Measurements from ENCODE around the gene CACNG4.

The CACNG4 gene

DNA sequence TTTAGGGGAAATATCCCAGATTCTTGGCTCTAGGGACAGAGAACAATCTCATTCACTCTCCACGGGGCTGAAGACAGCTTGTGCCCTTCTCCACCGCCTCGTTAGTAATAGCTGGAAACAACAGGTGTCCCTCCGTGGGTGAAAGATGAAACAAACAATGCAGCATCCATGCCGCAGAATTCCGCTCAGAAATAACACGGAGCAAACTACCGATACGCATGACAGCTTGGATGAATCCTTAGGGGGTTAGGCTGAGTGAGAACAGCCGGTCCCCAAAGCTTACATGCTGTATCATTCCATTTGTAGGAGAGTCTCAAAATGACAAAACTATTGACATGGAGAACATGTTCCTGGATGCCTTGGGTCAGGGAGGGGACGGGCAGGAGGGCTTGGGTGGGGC, 50.5 kb downstream of the CACNG4 start:
- no peaks in the 10 kb centered on the region for H3K27me3 ChIP-seq (ENCODE audit: insufficient read depth, low read length)
- no peak overlapping the region for H3K4me3 ChIP-seq (ENCODE audit: low read length)
- H3K9ac ChIP-seq (ENCODE audit: low read depth, low read length): no peak overlapping the region
- H3K4me1 ChIP-seq (ENCODE audit: insufficient read depth, low read length): no peaks in the 10 kb centered on the region; the same call in 1 of the 2 replicates
- no peaks in the 10 kb centered on the region for H3K9me3 ChIP-seq (ENCODE audit: insufficient read depth, low read depth, low read length)
- H3K27ac ChIP-seq (ENCODE audit: low read length): no peak overlapping the region
- H3K36me3 ChIP-seq (ENCODE audit: insufficient read depth, low read depth, low read length): no peaks in the 10 kb centered on the region

DNA sequence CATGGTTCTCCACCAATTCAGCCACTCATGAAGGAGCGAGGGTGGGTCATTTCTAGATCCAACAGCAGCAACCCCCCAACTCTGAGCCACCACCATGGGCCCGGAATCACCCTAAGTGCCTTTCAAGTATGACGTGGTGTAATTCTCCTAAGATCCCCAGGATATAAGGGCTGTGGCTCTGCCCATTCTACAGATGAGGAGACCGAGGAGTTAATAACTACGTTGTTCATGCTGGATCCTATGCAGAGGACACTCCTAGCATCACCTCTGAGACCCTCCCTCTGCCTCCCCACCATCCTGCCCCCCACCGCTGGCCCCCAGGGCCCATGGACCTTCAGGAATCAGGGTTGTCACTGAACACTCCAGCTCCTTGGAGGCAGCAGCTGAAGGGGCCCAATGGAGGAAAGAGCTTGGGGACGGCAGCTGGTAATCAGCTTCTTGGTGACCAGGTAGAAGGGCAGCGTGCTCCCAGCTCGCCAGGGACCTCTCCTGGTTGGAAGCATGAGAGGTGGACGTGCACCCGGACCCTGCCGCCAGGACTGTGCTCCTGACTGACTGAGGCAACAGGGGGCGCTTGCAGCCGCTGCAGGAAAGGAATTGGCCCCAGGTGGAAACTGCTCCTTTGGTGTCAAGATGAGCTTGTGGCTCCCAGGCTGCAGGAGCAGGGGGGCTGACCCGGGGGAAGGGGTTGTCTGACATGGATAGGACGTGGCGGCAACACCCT, 51.7 kb downstream of the CACNG4 start:
- Histone ChIP-seq H3K4me3 (ENCODE audit: low read length) (no peak overlapping the region), H3K36me3 (ENCODE audit: insufficient read depth, low read depth, low read length) (no peaks in the 10 kb centered on the region), H3K27me3 (ENCODE audit: insufficient read depth, low read length) (no peaks in the 10 kb centered on the region), H3K4me1 (ENCODE audit: insufficient read depth, low read length) (no peaks in the 10 kb centered on the region; the same call in 1 of the 2 replicates), H3K9me3 (ENCODE audit: insufficient read depth, low read depth, low read length) (no peaks in the 10 kb centered on the region), H3K9ac (ENCODE audit: low read depth, low read length) (no peak overlapping the region), H3K27ac (ENCODE audit: low read length) (no peak overlapping the region)

DNA sequence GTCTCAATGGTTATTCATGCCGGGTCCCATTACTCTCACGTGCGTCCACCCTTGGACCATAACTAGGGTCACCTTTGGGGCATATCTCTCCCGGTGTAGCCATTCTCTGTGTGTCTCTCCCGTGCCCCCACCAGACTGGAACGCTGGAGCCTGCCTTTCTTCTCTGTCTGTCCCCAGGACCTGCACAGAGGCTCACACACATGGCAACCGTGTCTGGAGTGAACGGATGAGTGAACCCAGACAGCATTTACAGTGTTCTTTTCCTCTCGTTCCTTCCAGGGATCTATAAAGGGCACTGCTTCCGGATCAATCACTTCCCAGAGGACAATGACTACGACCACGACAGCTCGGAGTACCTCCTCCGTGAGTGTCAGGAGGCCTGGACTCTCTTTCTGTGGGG, 53.4 kb downstream of the CACNG4 start:
- Histone ChIP-seq H3K9me3 (ENCODE audit: insufficient read depth, low read depth, low read length) (no peaks in the 10 kb centered on the region), H3K36me3 (ENCODE audit: insufficient read depth, low read depth, low read length) (no peaks in the 10 kb centered on the region), H3K4me3 (ENCODE audit: low read length) (no peak overlapping the region), H3K9ac (ENCODE audit: low read depth, low read length) (no peak overlapping the region), H3K27ac (ENCODE audit: low read length) (no peak overlapping the region), H3K4me1 (ENCODE audit: insufficient read depth, low read length) (no peaks in the 10 kb centered on the region; the same call in 1 of the 2 replicates), H3K27me3 (ENCODE audit: insufficient read depth, low read length) (no peaks in the 10 kb centered on the region)

DNA sequence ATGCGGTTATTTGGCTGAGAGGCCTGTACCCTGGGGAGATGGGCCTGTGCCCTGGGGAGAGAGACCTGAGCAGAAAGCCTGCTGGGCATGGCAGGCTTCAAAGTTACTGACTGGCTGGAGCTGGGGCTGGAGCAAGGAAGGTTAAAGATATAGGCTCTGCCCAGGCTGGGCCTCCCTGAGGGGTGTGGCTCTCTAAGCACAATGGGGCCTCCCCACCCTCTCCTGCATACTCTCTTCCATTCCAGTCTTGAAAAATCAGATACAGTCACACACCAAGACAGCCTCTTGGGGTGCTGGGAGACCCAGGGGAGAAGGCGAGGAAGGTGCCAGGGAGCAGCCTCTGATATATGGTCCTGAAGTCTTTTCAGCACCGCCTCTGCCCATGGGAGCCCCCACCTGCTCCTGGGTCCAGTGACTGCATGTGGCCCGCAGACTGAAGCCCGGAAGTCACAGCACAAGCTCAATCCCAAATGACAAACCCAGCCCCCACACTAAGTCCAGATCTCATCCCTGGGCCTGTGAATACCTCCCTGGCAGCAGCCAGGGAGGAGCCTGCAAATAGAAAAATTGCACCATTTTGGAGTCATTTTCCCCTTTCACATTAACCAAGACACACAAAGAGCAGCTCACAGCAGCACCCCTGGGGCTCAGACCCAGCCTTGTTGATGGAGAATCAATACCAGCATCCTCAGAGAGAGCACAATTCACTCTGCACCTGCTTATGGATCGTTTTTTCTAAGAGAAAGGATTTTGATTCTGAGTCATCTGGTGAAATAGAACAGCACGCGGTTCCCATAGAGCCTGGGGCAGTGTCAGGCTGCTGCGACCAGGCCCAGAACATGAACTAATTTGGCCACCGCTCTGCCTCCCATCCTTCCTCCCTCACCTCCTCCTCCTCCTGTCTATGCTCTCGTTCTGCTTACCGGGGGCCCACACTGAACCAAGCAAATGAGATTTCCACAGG, 54.2 kb downstream of the CACNG4 start:
- Histone ChIP-seq H3K36me3 (ENCODE audit: insufficient read depth, low read depth, low read length) (no peaks in the 10 kb centered on the region), H3K4me3 (ENCODE audit: low read length) (no peak overlapping the region), H3K4me1 (ENCODE audit: insufficient read depth, low read length) (no peaks in the 10 kb centered on the region; the same call in 1 of the 2 replicates), H3K9me3 (ENCODE audit: insufficient read depth, low read depth, low read length) (no peaks in the 10 kb centered on the region), H3K27ac (ENCODE audit: low read length) (no peak overlapping the region), H3K9ac (ENCODE audit: low read depth, low read length) (no peak overlapping the region), H3K27me3 (ENCODE audit: insufficient read depth, low read length) (no peaks in the 10 kb centered on the region)

DNA sequence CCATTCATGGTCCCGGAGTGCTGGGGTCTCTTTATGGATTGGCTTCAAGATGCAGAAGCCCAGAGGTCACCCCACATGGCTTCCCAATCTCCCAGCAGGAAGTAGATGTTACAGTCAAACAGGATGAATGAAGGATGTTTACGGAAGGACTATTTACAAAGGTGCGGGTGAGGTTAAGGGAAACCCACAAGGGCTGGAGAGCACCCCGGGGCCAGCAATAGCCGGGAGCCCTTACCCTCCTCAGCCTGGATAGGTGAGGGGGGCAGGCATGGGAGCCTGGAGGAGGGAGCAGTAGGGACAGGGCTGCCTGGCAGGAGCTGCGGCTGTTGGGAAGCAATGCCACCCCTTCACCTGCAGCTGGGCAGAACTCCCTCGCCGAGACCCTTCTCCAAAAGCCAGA, 55.3 kb downstream of the CACNG4 start:
- no peaks in the 10 kb centered on the region for H3K27me3 ChIP-seq (ENCODE audit: insufficient read depth, low read length)
- no peaks in the 10 kb centered on the region for H3K4me1 ChIP-seq (ENCODE audit: insufficient read depth, low read length)
- H3K27ac ChIP-seq (ENCODE audit: low read length): no peak overlapping the region
- no peaks in the 10 kb centered on the region for H3K9me3 ChIP-seq (ENCODE audit: insufficient read depth, low read depth, low read length)
- no peak overlapping the region for H3K9ac ChIP-seq (ENCODE audit: low read depth, low read length)
- H3K36me3 ChIP-seq (ENCODE audit: insufficient read depth, low read depth, low read length): no peaks in the 10 kb centered on the region
- H3K4me3 ChIP-seq (ENCODE audit: low read length): no peak overlapping the region

DNA sequence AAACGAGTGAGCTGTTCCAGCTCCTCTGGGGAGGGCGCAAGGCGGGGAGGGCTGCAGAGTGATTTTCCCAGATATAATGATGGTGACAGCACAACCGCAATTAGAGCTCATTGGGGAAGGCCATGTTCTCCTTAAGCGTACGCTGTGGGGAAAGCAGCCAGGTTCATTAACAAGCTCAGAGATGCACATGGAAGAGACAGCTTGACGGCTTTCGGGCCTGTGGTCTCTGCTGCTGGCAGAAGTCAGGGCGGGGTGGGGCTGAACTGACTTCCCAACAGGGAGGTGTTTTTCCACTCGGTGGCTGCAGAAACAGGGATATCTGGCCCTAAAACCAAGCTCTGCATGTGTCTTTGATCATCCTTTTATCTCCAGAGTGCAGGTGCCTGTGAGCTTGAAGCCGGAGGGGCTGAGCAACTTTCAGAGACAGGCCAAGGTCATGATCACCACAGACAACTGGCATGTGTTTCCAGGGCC, 55.8 kb downstream of the CACNG4 start:
- no peaks in the 10 kb centered on the region for H3K9me3 ChIP-seq (ENCODE audit: insufficient read depth, low read depth, low read length)
- no peak overlapping the region for H3K9ac ChIP-seq (ENCODE audit: low read depth, low read length)
- no peaks in the 10 kb centered on the region for H3K36me3 ChIP-seq (ENCODE audit: insufficient read depth, low read depth, low read length)
- H3K27me3 ChIP-seq (ENCODE audit: insufficient read depth, low read length): no peaks in the 10 kb centered on the region
- no peaks in the 10 kb centered on the region for H3K4me1 ChIP-seq (ENCODE audit: insufficient read depth, low read length)
- H3K27ac ChIP-seq (ENCODE audit: low read length): no peak overlapping the region
- H3K4me3 ChIP-seq (ENCODE audit: low read length): no peak overlapping the region

DNA sequence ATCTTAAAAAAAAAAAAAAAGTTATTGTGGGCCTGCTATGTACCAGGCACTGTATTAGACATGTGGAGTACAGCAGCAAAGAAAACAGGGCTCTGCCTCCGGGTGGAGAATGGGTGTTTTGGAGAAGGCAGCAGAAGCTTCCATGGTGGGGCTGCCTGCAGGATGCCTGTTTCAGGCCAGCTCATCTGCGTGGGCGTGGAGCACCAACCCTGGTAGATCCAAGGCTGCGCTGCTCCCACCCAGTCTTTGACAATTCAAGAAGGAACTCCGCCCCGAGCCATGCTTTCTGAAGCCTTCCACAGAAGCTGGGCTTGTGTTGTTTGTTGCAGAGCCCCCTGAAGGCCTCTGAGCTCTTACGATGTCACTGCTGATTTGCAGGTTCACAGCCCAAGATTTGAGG, 56.7 kb downstream of the CACNG4 start:
- H3K27ac ChIP-seq (ENCODE audit: low read length): no peak overlapping the region
- no peaks in the 10 kb centered on the region for H3K36me3 ChIP-seq (ENCODE audit: insufficient read depth, low read depth, low read length)
- H3K4me1 ChIP-seq (ENCODE audit: insufficient read depth, low read length): no peaks in the 10 kb centered on the region
- H3K4me3 ChIP-seq (ENCODE audit: low read length): no peak overlapping the region
- H3K9ac ChIP-seq (ENCODE audit: low read depth, low read length): no peak overlapping the region
- no peaks in the 10 kb centered on the region for H3K9me3 ChIP-seq (ENCODE audit: insufficient read depth, low read depth, low read length)
- no peaks in the 10 kb centered on the region for H3K27me3 ChIP-seq (ENCODE audit: insufficient read depth, low read length)

DNA sequence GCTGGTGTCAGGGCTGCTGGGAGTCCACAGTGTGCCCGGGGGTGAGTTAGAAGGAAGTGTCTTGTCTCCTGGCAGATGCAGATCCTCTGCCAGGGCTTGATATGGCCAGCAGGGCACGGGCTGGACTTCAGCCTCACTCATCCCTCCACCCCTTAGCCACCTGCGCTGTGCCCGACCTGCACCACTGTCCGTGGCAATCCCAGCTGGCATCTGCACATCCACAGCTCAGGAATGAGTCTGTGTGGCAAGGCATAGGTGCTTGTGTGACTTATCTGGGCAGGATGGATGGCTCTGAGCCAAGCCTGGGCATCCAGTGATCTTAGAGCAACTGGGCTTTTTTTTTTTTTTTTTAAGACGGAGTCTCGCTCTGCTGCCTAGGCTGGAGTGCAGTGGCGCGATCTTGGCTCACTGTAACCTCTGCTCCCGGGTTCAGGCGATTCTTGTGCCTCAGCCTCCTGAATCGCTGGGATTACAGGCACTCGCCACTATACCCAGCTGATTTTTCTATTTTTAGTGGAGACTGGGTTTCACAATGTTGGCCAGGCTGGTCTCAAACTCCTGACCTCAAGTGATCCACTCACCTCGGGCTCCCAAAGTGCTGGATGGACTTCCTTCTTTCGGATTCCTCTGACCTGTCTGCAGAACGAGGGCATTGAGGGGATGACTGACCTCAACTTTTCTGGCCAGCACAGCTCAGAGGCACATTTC, 57.4 kb downstream of the CACNG4 start:
- H3K36me3 ChIP-seq (ENCODE audit: insufficient read depth, low read depth, low read length): no peaks in the 10 kb centered on the region
- no peaks in the 10 kb centered on the region for H3K9me3 ChIP-seq (ENCODE audit: insufficient read depth, low read depth, low read length)
- no peaks in the 10 kb centered on the region for H3K27me3 ChIP-seq (ENCODE audit: insufficient read depth, low read length)
- no peaks in the 10 kb centered on the region for H3K4me1 ChIP-seq (ENCODE audit: insufficient read depth, low read length)
- no peak overlapping the region for H3K9ac ChIP-seq (ENCODE audit: low read depth, low read length)
- H3K4me3 ChIP-seq (ENCODE audit: low read length): no peak overlapping the region
- no peak overlapping the region for H3K27ac ChIP-seq (ENCODE audit: low read length)

DNA sequence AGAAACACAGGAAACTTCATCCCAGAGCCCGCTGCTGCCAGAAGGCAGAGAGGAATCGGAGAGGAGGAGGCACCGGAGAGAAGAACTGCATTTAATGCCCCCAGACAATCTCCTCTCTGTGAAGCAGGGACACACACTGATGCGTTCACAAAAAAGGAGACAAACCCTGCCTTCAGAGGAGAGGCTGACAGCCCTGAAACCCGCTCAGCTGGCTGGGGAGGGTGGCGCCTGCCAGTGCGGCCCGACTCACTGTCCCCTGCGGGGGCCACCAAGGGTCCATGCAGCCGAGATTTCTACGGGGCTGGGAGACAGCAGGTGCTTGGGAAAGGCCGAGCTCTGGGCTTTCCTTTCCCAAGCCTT, 57.9 kb downstream of the CACNG4 start:
- no peak overlapping the region for H3K9ac ChIP-seq (ENCODE audit: low read depth, low read length)
- no peaks in the 10 kb centered on the region for H3K9me3 ChIP-seq (ENCODE audit: insufficient read depth, low read depth, low read length)
- no peak overlapping the region for H3K27ac ChIP-seq (ENCODE audit: low read length)
- no peak overlapping the region for H3K4me3 ChIP-seq (ENCODE audit: low read length)
- no peaks in the 10 kb centered on the region for H3K36me3 ChIP-seq (ENCODE audit: insufficient read depth, low read depth, low read length)
- H3K27me3 ChIP-seq (ENCODE audit: insufficient read depth, low read length): no peaks in the 10 kb centered on the region
- H3K4me1 ChIP-seq (ENCODE audit: insufficient read depth, low read length): no peaks in the 10 kb centered on the region

DNA sequence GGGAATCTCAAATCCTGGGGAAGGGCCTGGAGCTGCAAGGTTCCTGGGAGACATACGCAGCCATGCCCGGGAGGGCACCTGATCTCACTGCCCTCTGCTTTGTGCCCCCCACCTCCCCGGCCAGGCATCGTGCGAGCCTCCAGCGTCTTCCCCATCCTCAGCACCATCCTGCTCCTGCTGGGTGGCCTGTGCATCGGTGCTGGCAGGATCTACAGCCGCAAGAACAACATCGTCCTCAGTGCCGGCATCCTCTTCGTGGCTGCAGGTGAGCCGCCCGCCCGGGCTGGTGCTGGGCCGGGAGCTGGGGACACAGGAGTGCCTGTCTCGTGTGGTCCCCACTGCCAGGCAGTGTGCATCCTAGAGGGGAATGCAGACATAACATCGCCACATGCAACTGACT, 60.2 kb downstream of the CACNG4 start:
- Histone ChIP-seq H3K9ac (ENCODE audit: low read depth, low read length) (no peak overlapping the region), H3K27me3 (ENCODE audit: insufficient read depth, low read length) (no peaks in the 10 kb centered on the region), H3K27ac (ENCODE audit: low read length) (no peak overlapping the region), H3K36me3 (ENCODE audit: insufficient read depth, low read depth, low read length) (no peaks in the 10 kb centered on the region), H3K9me3 (ENCODE audit: insufficient read depth, low read depth, low read length) (no peaks in the 10 kb centered on the region), H3K4me1 (ENCODE audit: insufficient read depth, low read length) (no peaks in the 10 kb centered on the region), H3K4me3 (ENCODE audit: low read length) (no peak overlapping the region)

DNA sequence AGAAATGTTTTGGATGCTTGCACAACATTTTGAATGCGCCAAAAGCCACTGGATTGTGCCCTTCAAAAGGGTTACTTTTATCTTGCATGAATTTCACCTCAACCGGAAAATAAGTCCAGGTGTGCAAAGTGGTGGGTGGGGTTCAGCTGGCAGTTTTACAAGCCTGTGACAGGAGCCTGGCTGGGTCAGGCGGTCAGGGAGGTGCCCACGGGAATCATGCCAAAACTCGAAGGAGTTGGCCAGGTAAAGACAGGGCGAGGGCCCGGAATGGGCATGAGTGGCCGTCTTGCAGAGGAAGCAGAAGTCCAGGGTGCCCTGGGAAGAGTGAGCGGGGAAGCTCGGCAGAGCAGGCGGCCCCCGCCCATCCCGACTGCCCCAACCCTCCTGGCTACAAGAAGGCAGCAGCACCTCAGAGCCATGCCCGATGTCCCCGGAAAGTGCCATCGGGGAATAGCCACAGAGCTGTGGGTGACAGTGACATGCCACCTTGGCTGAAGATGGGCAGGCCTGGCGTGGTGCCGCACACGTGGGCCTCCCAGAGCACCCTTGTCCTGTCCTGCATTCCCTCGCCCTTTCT, 60.8 kb downstream of the CACNG4 start:
- Histone ChIP-seq H3K27me3 (ENCODE audit: insufficient read depth, low read length) (no peaks in the 10 kb centered on the region), H3K27ac (ENCODE audit: low read length) (no peak overlapping the region), H3K4me3 (ENCODE audit: low read length) (no peak overlapping the region), H3K9me3 (ENCODE audit: insufficient read depth, low read depth, low read length) (no peaks in the 10 kb centered on the region), H3K9ac (ENCODE audit: low read depth, low read length) (no peak overlapping the region), H3K4me1 (ENCODE audit: insufficient read depth, low read length) (no peaks in the 10 kb centered on the region), H3K36me3 (ENCODE audit: insufficient read depth, low read depth, low read length) (no peaks in the 10 kb centered on the region)
